ENCODE data around the gene CDH12.

The CDH12 gene

GRCh38 chr5:22757776-22758175 is 95.4 kb downstream of the CDH12 start:
- no peak for DNase-seq

GRCh38 chr5:22754155-22754554 is 99.0 kb downstream of the CDH12 start:
- no peak for DNase-seq

- no peak for DNase-seq
Measured at GRCh38 chr5:22751536-22751935, 101.6 kb downstream of the CDH12 start.

GRCh38 chr5:22736443-22737003 is 116.6 kb downstream of the CDH12 start:
- no peak for DNase-seq

- DNase-seq: no peak
Measured at GRCh38 chr5:22734907-22735306, 118.2 kb downstream of the CDH12 start.

- DNase-seq: no peak
Measured at GRCh38 chr5:22728610-22729009, 124.5 kb downstream of the CDH12 start.

GRCh38 chr5:22722491-22722890 is 130.7 kb downstream of the CDH12 start:
- no peak for DNase-seq

GRCh38 chr5:22722056-22722455 is 131.1 kb downstream of the CDH12 start:
- DNase-seq: no peak

- no peak for DNase-seq
Measured at GRCh38 chr5:22719842-22720241, 133.3 kb downstream of the CDH12 start.

- DNase-seq: no peak
Measured at GRCh38 chr5:22710660-22711059, 142.5 kb downstream of the CDH12 start.

GRCh38 chr5:22709743-22710142 is 143.4 kb downstream of the CDH12 start:
- DNase-seq: no peak

- no peak for DNase-seq
Measured at GRCh38 chr5:22708770-22709328, 144.3 kb downstream of the CDH12 start.

- DNase-seq: no peak
Measured at GRCh38 chr5:22706901-22707300, 146.2 kb downstream of the CDH12 start.

- no peak for DNase-seq
Measured at GRCh38 chr5:22699319-22699718, 153.8 kb downstream of the CDH12 start.

- DNase-seq: no peak
Measured at GRCh38 chr5:22693121-22693520, 160.0 kb downstream of the CDH12 start.

- DNase-seq: no peak
Measured at GRCh38 chr5:22683050-22683449, 170.1 kb downstream of the CDH12 start.

- DNase-seq: no peak
Measured at GRCh38 chr5:22678886-22679285, 174.3 kb downstream of the CDH12 start.

GRCh38 chr5:22673131-22673530 is 180.0 kb downstream of the CDH12 start:
- DNase-seq: no peak

- DNase-seq: no peak
Measured at GRCh38 chr5:22669345-22669744, 183.8 kb downstream of the CDH12 start.

- DNase-seq: no peak
Measured at GRCh38 chr5:22665801-22666200, 187.3 kb downstream of the CDH12 start.

GRCh38 chr5:22663134-22663533 is 190.0 kb downstream of the CDH12 start:
- no peak for DNase-seq

- DNase-seq: no peak
Measured at GRCh38 chr5:22662391-22662790, 190.8 kb downstream of the CDH12 start.

GRCh38 chr5:22651355-22651754 is 201.8 kb downstream of the CDH12 start:
- DNase-seq: no peak

GRCh38 chr5:22650511-22650910 is 202.6 kb downstream of the CDH12 start:
- no peak for DNase-seq

GRCh38 chr5:22649074-22649473 is 204.1 kb downstream of the CDH12 start:
- no peak for DNase-seq

All from DMS79 treated with DMSO at 0.1 percent for 48 hours (cell line).